H9 (cell line): ENCODE data around the gene FBN1. TPM values are rescaled to one million over a fixed set of nuclear protein-coding genes. Genes with fewer than 3 reads are reported as not detected.

ENCODE experiments used
- DNase-seq: peaks from one replicate; pipeline ENCODE4 v3.0.0-alpha.2; 2017
- H2AFZ ChIP-seq: one replicate; pipeline ENCODE4 v1.6.1; 2013; ENCODE audit warnings: mild to moderate bottlenecking, low read length, control low read depth, moderate library complexity
- H2AK5ac ChIP-seq: 2 replicates; pipeline ENCODE4 v1.6.1; 2013; ENCODE audit warnings: low read length, control low read depth, mixed read lengths; ENCODE audit not compliant: insufficient read length
- H2BK120ac ChIP-seq: one replicate; pipeline ENCODE4 v1.6.1; 2013; ENCODE audit warnings: low read depth, mild to moderate bottlenecking, low read length, control low read depth, inconsistent platforms; ENCODE audit not compliant: poor library complexity, severe bottlenecking
- H2BK12ac ChIP-seq: 2 replicates; pipeline ENCODE4 v1.6.1; 2013; ENCODE audit warnings: low read length, control low read depth, mixed read lengths, low read depth; ENCODE audit not compliant: insufficient read length
- H2BK15ac ChIP-seq: 2 replicates; pipeline ENCODE4 v1.6.1; 2013; ENCODE audit warnings: low read depth, low read length, control low read depth
- H2BK20ac ChIP-seq: one replicate; pipeline ENCODE4 v1.6.1; 2013; ENCODE audit warnings: low read depth, mild to moderate bottlenecking, low read length, control low read depth, inconsistent platforms; ENCODE audit not compliant: poor library complexity, severe bottlenecking
- H2BK5ac ChIP-seq: 2 replicates; pipeline ENCODE4 v1.6.1; 2013; ENCODE audit warnings: low read length, control low read depth, mixed read lengths; ENCODE audit not compliant: insufficient read length
- H3K14ac ChIP-seq: 2 replicates; pipeline ENCODE4 v1.6.1; 2013; ENCODE audit warnings: low read length, control low read depth; ENCODE audit not compliant: insufficient read depth
- H3K18ac ChIP-seq: 2 replicates; pipeline ENCODE4 v1.6.1; 2013; ENCODE audit warnings: low read depth, mild to moderate bottlenecking, mixed read lengths, low read length, control low read depth; ENCODE audit not compliant: insufficient read length
- H3K23ac ChIP-seq: 2 replicates; pipeline ENCODE4 v1.6.1; 2013; ENCODE audit warnings: low read length, control low read depth, mixed read lengths, low read depth; ENCODE audit not compliant: insufficient read length
- H3K23me2 ChIP-seq: 2 replicates; pipeline ENCODE4 v1.6.1; 2013; ENCODE audit warnings: low read depth, mild to moderate bottlenecking, mixed read lengths, low read length, control low read depth; ENCODE audit not compliant: insufficient read length, poor library complexity, severe bottlenecking
- H3K27ac ChIP-seq: 2 replicates; pipeline ENCODE4 v1.5.1; 2013; ENCODE audit warnings: low read length, control low read depth, mixed read lengths, low read depth; ENCODE audit not compliant: insufficient read length
- H3K27me3 ChIP-seq: 2 replicates; pipeline ENCODE4 v1.6.1; 2013; ENCODE audit warnings: low read length, control low read depth, inconsistent platforms; ENCODE audit not compliant: insufficient read depth
- H3K4ac ChIP-seq: 2 replicates; pipeline ENCODE4 v1.6.1; 2013; ENCODE audit warnings: low read depth, mild to moderate bottlenecking, control low read depth, inconsistent platforms, low read length, moderate library complexity
- H3K4me1 ChIP-seq: 2 replicates; pipeline ENCODE4 v1.6.1; 2013; ENCODE audit warnings: low read length, control low read depth, inconsistent platforms; ENCODE audit not compliant: insufficient read depth
- H3K4me2 ChIP-seq: 2 replicates; pipeline ENCODE4 v1.6.1; 2013; ENCODE audit warnings: low read length, control low read depth, mixed read lengths; ENCODE audit not compliant: insufficient read length, insufficient read depth
- H3K56ac ChIP-seq: 2 replicates; pipeline ENCODE4 v1.6.1; 2013; ENCODE audit warnings: low read depth, mild to moderate bottlenecking, mixed read lengths, low read length, control low read depth; ENCODE audit not compliant: insufficient read length
- H3K79me1 ChIP-seq: 2 replicates; pipeline ENCODE4 v1.6.1; 2013; ENCODE audit warnings: low read depth, mild to moderate bottlenecking, moderate library complexity, low read length, control low read depth, inconsistent platforms; ENCODE audit not compliant: insufficient read depth, poor library complexity, severe bottlenecking
- H3K79me2 ChIP-seq: 2 replicates; pipeline ENCODE4 v1.6.1; 2013; ENCODE audit warnings: low read length, control low read depth, inconsistent platforms; ENCODE audit not compliant: insufficient read depth
- H3K9ac ChIP-seq: 2 replicates; pipeline ENCODE4 v1.6.1; 2013; ENCODE audit warnings: low read length, control low read depth, mixed read lengths; ENCODE audit not compliant: insufficient read length; ENCODE audit errors: extremely low read depth
- H3K9me3 ChIP-seq: one replicate; pipeline ENCODE4 v1.6.1; 2013; ENCODE audit warnings: low read depth, low read length, inconsistent platforms; ENCODE audit not compliant: control insufficient read depth
- H3T11ph ChIP-seq: one replicate; pipeline ENCODE4 v1.6.1; 2013; ENCODE audit warnings: mild to moderate bottlenecking, low read length, control low read depth, inconsistent platforms
- H4K20me1 ChIP-seq: one replicate; pipeline ENCODE4 v1.6.1; 2013; ENCODE audit not compliant: control insufficient read depth, insufficient read length, insufficient read depth
- H4K5ac ChIP-seq: 2 replicates; pipeline ENCODE4 v1.6.1; 2013; ENCODE audit warnings: low read depth, mild to moderate bottlenecking, mixed read lengths, low read length, control low read depth; ENCODE audit not compliant: insufficient read length
- H4K8ac ChIP-seq: replicated peaks from 2 replicates; pipeline ENCODE4 v1.6.1; 2013; ENCODE audit warnings: low read length, control low read depth, mixed read lengths, low read depth; ENCODE audit not compliant: insufficient read length
- H4K91ac ChIP-seq: 2 replicates; pipeline ENCODE4 v1.6.1; 2013; ENCODE audit warnings: low read depth, mild to moderate bottlenecking, moderate library complexity, mixed read lengths, low read length, control low read depth; ENCODE audit not compliant: insufficient read length
- H3K27ac Mint-ChIP-seq, 3 experiments: 2 replicates in 2 of 3; 3 replicates in 1 of 3; pipeline ENCODE4 v1.8.0; 2020 to 2021; ENCODE audit warnings: mixed read lengths in 3 of 3, mild to moderate bottlenecking in 1 of 3, moderate library complexity in 1 of 3
- H3K27me3 Mint-ChIP-seq: 2 replicates; pipeline ENCODE4 v1.8.0; 2021; ENCODE audit warnings: low read depth, mild to moderate bottlenecking, moderate library complexity, mixed read lengths
- H3K36me3 Mint-ChIP-seq, 3 experiments: 2 replicates in 2 of 3; 3 replicates in 1 of 3; pipeline ENCODE4 v1.8.0; 2020 to 2021; ENCODE audit warnings: low read depth in 3 of 3, mixed read lengths in 3 of 3; ENCODE audit not compliant: insufficient read depth in 1 of 3
- H3K4me1 Mint-ChIP-seq, 2 experiments: 2 replicates each; pipeline ENCODE4 v1.8.0; 2020; ENCODE audit warnings: mixed read lengths in 2 of 2
- H3K4me3 Mint-ChIP-seq, 2 experiments: 2 replicates in 1 of 2; 3 replicates in 1 of 2; pipeline ENCODE4 v1.8.0; 2020 to 2021; ENCODE audit warnings: mild to moderate bottlenecking in 2 of 2, mixed read lengths in 2 of 2, moderate library complexity in 1 of 2
- H3K9me3 Mint-ChIP-seq, 2 experiments: 2 replicates in 1 of 2; 3 replicates in 1 of 2; pipeline ENCODE4 v1.8.0; 2020; ENCODE audit warnings: mild to moderate bottlenecking in 2 of 2, mixed read lengths in 2 of 2, moderate library complexity in 1 of 2
- CTCF ChIP-seq: fragments of 200-600 bp; sonication (generic); conservative IDR thresholded peaks from 3 replicates; pipeline ENCODE4 v1.8.0; 2021; ENCODE audit warnings: antibody characterized with exemption, mild to moderate bottlenecking
- WGBS: extraction: QIAGEN DNeasy Blood & Tissue Kit; methylation state at CpG from one replicate; pipeline ENCODE4 v1.1.7; 2013; ENCODE audit warnings: missing lambda C conversion rate, low lambda C conversion rate, mixed read lengths; ENCODE audit not compliant: insufficient read length; ENCODE audit errors: extremely low coverage; 5-methylcytosine and 5-hydroxymethylcytosine counted together
- total RNA-seq: library from RNA; stranded (reverse); gene quantifications from 2 replicates; pipeline ENCODE4 v1.2.1, GENCODE V29; 2021

Gene FBN1
- total RNA-seq, 1 experiment from 2014 or later, result 3.6 TPM

GRCh38 chr15:48569591-48570302 is 75.8 kb downstream of the FBN1 start:
- Histone ChIP-seq H2AK5ac (no peak overlapping the region), H2BK20ac (no peak overlapping the region), H3K27ac (no peak overlapping the region), H2BK15ac (no peak overlapping the region), H3K9me3 (no peaks in the 10 kb centered on the region), H3K27me3 (no peaks in the 10 kb centered on the region), H3K23me2 (no peaks in the 10 kb centered on the region), H3K79me1 (no peaks in the 10 kb centered on the region), H3K4ac (no peak overlapping the region), H2BK120ac (no peak overlapping the region), H4K91ac (no peak overlapping the region), H3K4me1 (no peaks in the 10 kb centered on the region), H3K23ac (no peak overlapping the region), H2AFZ (no peak overlapping the region), H3K9ac (no peak overlapping the region), H3K4me2 (no peak overlapping the region), H3K79me2 (no peaks in the 10 kb centered on the region), H3K18ac (no peak overlapping the region), H2BK12ac (no peak overlapping the region), H4K20me1 (no peaks in the 10 kb centered on the region), H3K14ac (no peak overlapping the region), H2BK5ac (no peak overlapping the region), H3T11ph (no peak overlapping the region), H3K56ac (no peak overlapping the region), H4K8ac (no peak overlapping the region), H4K5ac (no peak overlapping the region)
- Mint-ChIP-seq H3K27me3 (no peaks in the 10 kb centered on the region), H3K36me3 (no peaks in the 10 kb centered on the region), H3K27ac (no peak overlapping the region), H3K4me3 (no peak overlapping the region), H3K4me1 (0 out of 4 replicates have a peak, but pooled peaks cover 0 to 3% of the 10 kb centered on the region in 2 experiments), H3K9me3 (no peaks in the 10 kb centered on the region)
- TF ChIP-seq CTCF, result no peak
- DNase-seq, result no peak
- no CpG with 5 or more reads among the region's 3 CpGs for WGBS
